Measurements from ENCODE around the gene WNT1.

GRCh38 chr12:48970702-48971334, 7.3 kb upstream of the WNT1 start:
- TF ChIP-seq EZH2 (IDR thresholded peaks at IDR 0.05) (no peak), POLR2AphosphoS5 (IDR thresholded peaks at IDR 0.05; ENCODE audit: borderline replicate concordance, low read depth, low read length) (no peak), FOXP2 (optimal IDR thresholded peaks at IDR 0.05; ENCODE audit: control extremely low read depth, extremely low read length, insufficient read depth) (no peak)
